Duodenal mucosa (tissue), 2 donors: ENCODE measurements around the gene MAP3K20.

Experiments
- H3K27ac ChIP-seq: one replicate; pipeline ENCODE4 v1.7.0; 2013; ENCODE audit warnings: low read depth, low read length
- H3K27me3 ChIP-seq, 2 donors: one replicate each; pipeline ENCODE4 v1.7.0; 2013; ENCODE audit warnings: low read length in 2 of 2, control low read depth in 1 of 2; ENCODE audit not compliant: insufficient read depth in 2 of 2, control insufficient read depth in 1 of 2
- H3K36me3 ChIP-seq, 2 donors: one replicate each; pipeline ENCODE4 v1.7.0; 2013; ENCODE audit warnings: low read length in 2 of 2, control low read depth in 1 of 2; ENCODE audit not compliant: insufficient read depth in 2 of 2, control insufficient read depth in 1 of 2
- H3K4me1 ChIP-seq, 2 donors: one replicate each; pipeline ENCODE4 v1.7.0; 2013; ENCODE audit warnings: low read length in 2 of 2, control low read depth in 1 of 2; ENCODE audit not compliant: insufficient read depth in 2 of 2, control insufficient read depth in 1 of 2
- H3K4me3 ChIP-seq, 2 donors: one replicate each; pipeline ENCODE4 v1.7.0; 2013; ENCODE audit warnings: low read length in 2 of 2, low read depth in 1 of 2
- H3K9ac ChIP-seq, 2 donors: one replicate each; pipeline ENCODE4 v1.7.0; 2013; ENCODE audit warnings: low read length in 2 of 2, low read depth in 1 of 2
- H3K9me3 ChIP-seq, 2 donors: one replicate each; pipeline ENCODE4 v1.7.0; 2013; ENCODE audit warnings: low read length in 2 of 2, control low read depth in 1 of 2; ENCODE audit not compliant: control insufficient read depth in 1 of 2

The MAP3K20 gene

GRCh38 chr2:173238385-173238784 lies 162.7 kb downstream of the MAP3K20 start:
- Histone ChIP-seq H3K4me3 (no peak overlapping the region), H3K4me1 (peaks cover 0 to 15% of the 10 kb centered on the region in 2 donors), H3K9me3 (no peaks in the 10 kb centered on the region), H3K27ac (no peak overlapping the region), H3K9ac (no peak overlapping the region), H3K27me3 (no peaks in the 10 kb centered on the region), H3K36me3 (no peaks in the 10 kb centered on the region)

GRCh38 chr2:173238831-173239230 lies 163.2 kb downstream of the MAP3K20 start:
- Histone ChIP-seq H3K4me1 (peaks cover 0 to 15% of the 10 kb centered on the region in 2 donors), H3K27ac (no peak overlapping the region)

GRCh38 chr2:173239644-173240043 lies 164.0 kb downstream of the MAP3K20 start:
- H3K9ac ChIP-seq, result no peak overlapping the region
- no peaks in the 10 kb centered on the region for H3K27me3 ChIP-seq
- no peak overlapping the region for H3K27ac ChIP-seq
- H3K4me1 ChIP-seq, result peaks cover 0 to 15% of the 10 kb centered on the region in 2 donors
- H3K9me3 ChIP-seq, result no peaks in the 10 kb centered on the region
- no peaks in the 10 kb centered on the region for H3K36me3 ChIP-seq
- H3K4me3 ChIP-seq, result no peak overlapping the region

More at GRCh38 chr2:173238831-173239230, 163.2 kb downstream of the MAP3K20 start:
- Histone ChIP-seq H3K9ac (no peak overlapping the region), H3K27me3 (no peaks in the 10 kb centered on the region), H3K4me3 (no peak overlapping the region), H3K36me3 (no peaks in the 10 kb centered on the region), H3K9me3 (no peaks in the 10 kb centered on the region)

GRCh38 chr2:173240083-173240482 lies 164.4 kb downstream of the MAP3K20 start:
- Histone ChIP-seq H3K36me3 (no peaks in the 10 kb centered on the region), H3K27me3 (no peaks in the 10 kb centered on the region), H3K9ac (no peak overlapping the region)

GRCh38 chr2:173241643-173242042 lies 166.0 kb downstream of the MAP3K20 start:
- H3K27ac ChIP-seq, result no peak overlapping the region
- no peak overlapping the region for H3K4me3 ChIP-seq
- H3K4me1 ChIP-seq, result peaks cover 3 to 23% of the 10 kb centered on the region in 2 donors
- H3K9ac ChIP-seq, result no peak overlapping the region
- H3K36me3 ChIP-seq, result no peaks in the 10 kb centered on the region
- H3K27me3 ChIP-seq, result no peaks in the 10 kb centered on the region
- H3K9me3 ChIP-seq, result no peaks in the 10 kb centered on the region

More at GRCh38 chr2:173240083-173240482, 164.4 kb downstream of the MAP3K20 start:
- Histone ChIP-seq H3K4me3 (no peak overlapping the region), H3K9me3 (no peaks in the 10 kb centered on the region), H3K4me1 (peaks cover 0 to 15% of the 10 kb centered on the region in 2 donors), H3K27ac (no peak overlapping the region)

GRCh38 chr2:173247156-173247555 lies 171.5 kb downstream of the MAP3K20 start:
- Histone ChIP-seq H3K27ac (no peak overlapping the region), H3K4me1 (peaks cover 3 to 19% of the 10 kb centered on the region in 2 donors), H3K4me3 (no peak overlapping the region), H3K9ac (no peak overlapping the region), H3K9me3 (no peaks in the 10 kb centered on the region), H3K27me3 (no peaks in the 10 kb centered on the region), H3K36me3 (peaks cover 0 to 2% of the 10 kb centered on the region in 2 donors)

GRCh38 chr2:173248381-173248780 lies 172.7 kb downstream of the MAP3K20 start:
- Histone ChIP-seq H3K9me3 (no peaks in the 10 kb centered on the region), H3K4me3 (no peak overlapping the region), H3K36me3 (peaks cover 0 to 7% of the 10 kb centered on the region in 2 donors), H3K4me1 (peaks cover 3 to 19% of the 10 kb centered on the region in 2 donors), H3K27ac (no peak overlapping the region), H3K9ac (no peak overlapping the region), H3K27me3 (no peaks in the 10 kb centered on the region)

GRCh38 chr2:173249661-173250641 lies 174.3 kb downstream of the MAP3K20 start:
- H3K36me3 ChIP-seq, result peaks cover 0 to 8% of the 10 kb centered on the region in 2 donors
- H3K4me1 ChIP-seq, result peaks cover 3 to 19% of the 10 kb centered on the region in 2 donors
- H3K27me3 ChIP-seq, result no peaks in the 10 kb centered on the region
- no peak overlapping the region for H3K9ac ChIP-seq
- no peak overlapping the region for H3K27ac ChIP-seq
- H3K4me3 ChIP-seq, result no peak overlapping the region
- no peaks in the 10 kb centered on the region for H3K9me3 ChIP-seq

- no peak overlapping the region for H3K27ac ChIP-seq
- H3K9ac ChIP-seq, result no peak overlapping the region
- no peak overlapping the region for H3K4me3 ChIP-seq
- no peaks in the 10 kb centered on the region for H3K27me3 ChIP-seq
- H3K36me3 ChIP-seq, result peaks cover 0 to 8% of the 10 kb centered on the region in 2 donors
- no peaks in the 10 kb centered on the region for H3K9me3 ChIP-seq
- H3K4me1 ChIP-seq, result peaks cover under 1 to 15% of the 10 kb centered on the region in 2 donors
Measured at GRCh38 chr2:173251225-173251624, 175.6 kb downstream of the MAP3K20 start.

- Histone ChIP-seq H3K4me3 (no peak overlapping the region), H3K9ac (no peak overlapping the region), H3K27me3 (no peaks in the 10 kb centered on the region), H3K4me1 (peaks cover 0 to 9% of the 10 kb centered on the region in 2 donors), H3K27ac (no peak overlapping the region), H3K9me3 (no peaks in the 10 kb centered on the region), H3K36me3 (peaks cover 0 to 8% of the 10 kb centered on the region in 2 donors)
Measured at GRCh38 chr2:173252581-173252980, 176.9 kb downstream of the MAP3K20 start.
